A549 treated with RU486 at 1 μM for 4 hours (cell line): ENCODE measurements around the gene STRN. TPM values are rescaled to one million over a fixed set of nuclear protein-coding genes. Genes with fewer than 3 reads are reported as not detected.

Experiments
- total RNA-seq: library from RNA; stranded (reverse); fragments of 200-300 nt; extraction: Qiagen RNA extraction; gene quantifications from 5 replicates; pipeline ENCODE4 v1.2.3, GENCODE V29; 2022; ENCODE audit warnings: low read depth

STRN gene, protein sequence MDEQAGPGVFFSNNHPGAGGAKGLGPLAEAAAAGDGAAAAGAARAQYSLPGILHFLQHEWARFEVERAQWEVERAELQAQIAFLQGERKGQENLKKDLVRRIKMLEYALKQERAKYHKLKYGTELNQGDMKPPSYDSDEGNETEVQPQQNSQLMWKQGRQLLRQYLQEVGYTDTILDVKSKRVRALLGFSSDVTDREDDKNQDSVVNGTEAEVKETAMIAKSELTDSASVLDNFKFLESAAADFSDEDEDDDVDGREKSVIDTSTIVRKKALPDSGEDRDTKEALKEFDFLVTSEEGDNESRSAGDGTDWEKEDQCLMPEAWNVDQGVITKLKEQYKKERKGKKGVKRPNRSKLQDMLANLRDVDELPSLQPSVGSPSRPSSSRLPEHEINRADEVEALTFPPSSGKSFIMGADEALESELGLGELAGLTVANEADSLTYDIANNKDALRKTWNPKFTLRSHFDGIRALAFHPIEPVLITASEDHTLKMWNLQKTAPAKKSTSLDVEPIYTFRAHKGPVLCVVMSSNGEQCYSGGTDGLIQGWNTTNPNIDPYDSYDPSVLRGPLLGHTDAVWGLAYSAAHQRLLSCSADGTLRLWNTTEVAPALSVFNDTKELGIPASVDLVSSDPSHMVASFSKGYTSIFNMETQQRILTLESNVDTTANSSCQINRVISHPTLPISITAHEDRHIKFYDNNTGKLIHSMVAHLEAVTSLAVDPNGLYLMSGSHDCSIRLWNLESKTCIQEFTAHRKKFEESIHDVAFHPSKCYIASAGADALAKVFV
- 10.8 to 18.7 TPM (median 16.4 TPM) in 5 replicates for total RNA-seq

DNA sequence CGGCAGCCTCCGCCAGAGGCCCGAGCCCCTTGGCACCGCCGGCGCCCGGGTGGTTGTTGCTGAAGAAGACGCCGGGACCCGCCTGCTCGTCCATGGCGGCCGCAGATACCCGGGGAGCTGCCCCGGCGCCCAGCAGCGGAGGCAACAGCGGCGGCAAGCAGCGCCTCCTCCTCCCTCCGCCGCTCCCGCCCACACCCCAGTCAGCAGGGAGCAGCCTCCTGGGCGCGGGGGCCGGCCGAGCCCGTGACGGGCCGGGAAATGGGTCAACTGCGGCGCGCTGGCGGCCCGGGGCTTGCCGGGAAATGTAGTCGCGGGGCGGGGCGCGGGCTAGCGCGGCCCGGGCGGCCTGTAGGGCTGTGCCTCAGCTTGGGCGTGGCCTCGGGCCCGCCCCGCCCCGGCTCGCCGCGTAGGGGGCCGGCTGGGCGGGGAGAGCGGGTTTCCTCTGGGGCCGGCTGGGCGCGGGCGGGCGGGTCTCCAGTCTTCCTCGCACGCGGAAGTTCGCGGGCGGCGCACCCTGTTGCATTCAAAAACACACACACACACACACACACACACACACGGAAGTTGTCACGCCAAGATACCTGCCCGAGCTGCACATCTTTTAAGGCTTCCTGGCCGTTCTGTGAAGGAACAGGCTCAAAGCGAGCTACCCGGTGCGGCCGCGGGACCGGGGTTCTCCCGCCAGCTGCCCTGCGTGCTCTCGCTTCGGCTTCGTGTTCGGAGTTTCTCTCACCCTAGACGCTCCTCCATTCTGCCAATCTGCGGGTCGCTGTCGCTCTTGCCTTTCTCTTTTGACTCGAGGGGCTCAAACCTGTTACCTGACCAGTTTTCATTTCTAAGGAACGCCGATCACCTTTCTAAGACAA is at the start of gene STRN:
STRN (minus strand) TSS at position 167 of the 866 bp plus-strand sequence; CDS start at position 94, 73 bp downstream.

Other genes with a start within 250 kb of the STRN start
- 4.6 to 7.0 TPM (median 6.7 TPM) in 5 replicates for gene HEATR5B, start 117.8 kb upstream of the STRN start, total RNA-seq
- gene GPATCH11, start 118.0 kb upstream of the STRN start, total RNA-seq = 7.4 to 12.1 TPM (median 9.9 TPM) in 5 replicates
- 12.9 to 32.6 TPM (median 24.1 TPM) in 5 replicates for gene EIF2AK2, start 190.4 kb upstream of the STRN start, total RNA-seq
- gene SULT6B1, start 222.1 kb upstream of the STRN start, total RNA-seq = not detected in 5 replicates
- gene CEBPZOS, start 230.0 kb upstream of the STRN start, total RNA-seq = 39.2 to 43.9 TPM (median 42.8 TPM) in 5 replicates